IMR-90 (cell line): ENCODE data around the gene APC2. TPM values are rescaled to one million over a fixed set of nuclear protein-coding genes. Genes with fewer than 3 reads are reported as not detected.

Experiments
- ATAC-seq: fragments of 200-7000 bp; cut with Tn5 transposase; 2 replicates; pipeline ENCODE4 v1.9.1; 2020; ENCODE audit warnings: low read depth, mild to moderate bottlenecking, moderate library complexity
- BruUV-seq: library from RNA; stranded (reverse); fragments of 400-500 nt; replicated peaks from 2 replicates; lab custom pipeline; 2021; lab: Mats Ljungman, UMichigan
- CTCF ChIA-PET: fragments of 300-600 bp; formaldehyde crosslinking; extraction: SDS; loops from one replicate; lab custom pipeline; 2021; ENCODE audit warnings: antibody characterized with exemption; lab: Yijun Ruan, JAX
- POLR2A ChIA-PET: fragments of 300-600 bp; sonication (Branson Sonifier 250); formaldehyde crosslinking; loops from one replicate; lab custom pipeline; 2022; ENCODE audit warnings: antibody characterized with exemption; ENCODE audit not compliant: unreplicated experiment; lab: Charles Lee
- DNase-seq: peaks from one replicate; pipeline ENCODE4 v3.0.0; 2013
- H2AFZ ChIP-seq: replicated peaks from 2 replicates; pipeline ENCODE3; 2013; ENCODE audit warnings: low read length, mild to moderate bottlenecking; ENCODE audit not compliant: poor library complexity
- H2AK5ac ChIP-seq: 2 replicates; pipeline ENCODE4 v1.6.1; 2013; ENCODE audit warnings: low read depth, low read length, inconsistent platforms
- H2AK9ac ChIP-seq: replicated peaks from 2 replicates; pipeline ENCODE3; 2013; ENCODE audit warnings: mild to moderate bottlenecking, low read depth, low read length, moderate library complexity; ENCODE audit not compliant: poor library complexity
- H2BK120ac ChIP-seq: 2 replicates; pipeline ENCODE4 v1.6.1; 2013; ENCODE audit warnings: low read depth, low read length, inconsistent platforms
- H2BK15ac ChIP-seq: 3 replicates; pipeline ENCODE4 v1.6.1; 2013; ENCODE audit warnings: low read depth, low read length, inconsistent platforms
- H2BK20ac ChIP-seq: 2 replicates; pipeline ENCODE4 v1.6.1; 2013; ENCODE audit warnings: low read depth, mild to moderate bottlenecking, inconsistent platforms, low read length, moderate library complexity
- H2BK5ac ChIP-seq: 2 replicates; pipeline ENCODE4 v1.6.1; 2013; ENCODE audit warnings: mild to moderate bottlenecking, low read depth, low read length, inconsistent platforms; ENCODE audit not compliant: poor library complexity, severe bottlenecking
- H3K14ac ChIP-seq: replicated peaks from 2 replicates; pipeline ENCODE4 v1.6.1; 2013; ENCODE audit warnings: low read depth, low read length, inconsistent platforms
- H3K18ac ChIP-seq: 2 replicates; pipeline ENCODE4 v1.6.1; 2013; ENCODE audit warnings: low read depth, low read length, control low read depth
- H3K23ac ChIP-seq: 2 replicates; pipeline ENCODE4 v1.6.1; 2013; ENCODE audit warnings: low read depth, low read length, inconsistent platforms
- H3K27ac ChIP-seq: 2 replicates; pipeline ENCODE4 v1.5.1; 2013; ENCODE audit warnings: mild to moderate bottlenecking, control low read depth, low read length; ENCODE audit not compliant: insufficient read depth
- H3K27me3 ChIP-seq: 2 replicates; pipeline ENCODE4 v1.6.1; 2013; ENCODE audit warnings: low read length; ENCODE audit not compliant: control insufficient read depth, insufficient read depth
- H3K36me3 ChIP-seq: 2 replicates; pipeline ENCODE4 v1.6.1; 2013; ENCODE audit warnings: low read length, mixed read lengths; ENCODE audit not compliant: control insufficient read depth, insufficient read depth
- H3K4ac ChIP-seq: 2 replicates; pipeline ENCODE4 v1.6.1; 2013; ENCODE audit warnings: low read depth, low read length, inconsistent platforms
- H3K4me1 ChIP-seq: 2 replicates; pipeline ENCODE4 v1.6.1; 2013; ENCODE audit warnings: low read length, mixed read lengths; ENCODE audit not compliant: control insufficient read depth, insufficient read depth
- H3K4me2 ChIP-seq: 2 replicates; pipeline ENCODE4 v1.6.1; 2013; ENCODE audit warnings: low read depth, mild to moderate bottlenecking, control low read depth, low read length, moderate library complexity
- H3K4me3 ChIP-seq: 2 replicates; pipeline ENCODE4 v1.5.1; 2013; ENCODE audit warnings: low read depth, mild to moderate bottlenecking, control low read depth, low read length, moderate library complexity; ENCODE audit not compliant: insufficient read depth
- H3K56ac ChIP-seq: 2 replicates; pipeline ENCODE4 v1.6.1; 2013; ENCODE audit warnings: low read length, inconsistent platforms; ENCODE audit not compliant: insufficient read depth; ENCODE audit errors: extremely low read depth
- H3K79me1 ChIP-seq, 2 experiments: 2 replicates each; pipeline ENCODE4 v1.6.1; 2013; ENCODE audit warnings: low read length in 2 of 2, inconsistent platforms in 1 of 2, low read depth in 1 of 2
- H3K9ac ChIP-seq: 2 replicates; pipeline ENCODE4 v1.6.1; 2013; ENCODE audit warnings: low read depth, low read length, control low read depth
- H3K9me1 ChIP-seq: 2 replicates; pipeline ENCODE4 v1.6.1; 2013; ENCODE audit warnings: low read length, inconsistent platforms; ENCODE audit not compliant: insufficient read depth
- H3K9me3 ChIP-seq: 2 replicates; pipeline ENCODE4 v1.6.1; 2013; ENCODE audit warnings: low read length; ENCODE audit not compliant: control insufficient read depth, insufficient read depth
- H4K20me1 ChIP-seq: 2 replicates; pipeline ENCODE4 v1.6.1; 2013; ENCODE audit warnings: low read length, inconsistent platforms; ENCODE audit not compliant: insufficient read depth
- H4K5ac ChIP-seq: 2 replicates; pipeline ENCODE4 v1.6.1; 2013; ENCODE audit warnings: mild to moderate bottlenecking, low read depth, low read length, control low read depth
- H4K8ac ChIP-seq, 2 experiments: 2 replicates each; pipeline ENCODE4 v1.6.1; 2013; ENCODE audit warnings: low read depth in 2 of 2, low read length in 2 of 2, control low read depth in 1 of 2, inconsistent platforms in 1 of 2
- H4K91ac ChIP-seq: 2 replicates; pipeline ENCODE4 v1.6.1; 2013; ENCODE audit warnings: low read depth, low read length, inconsistent platforms; ENCODE audit not compliant: insufficient read depth
- BHLHE40 ChIP-seq: fragments of 150-350 bp; IDR thresholded peaks from 2 replicates; pipeline ENCODE4 v1.6.1; 2016; ENCODE audit warnings: mild to moderate bottlenecking, low read depth, low read length
- CEBPB ChIP-seq: IDR thresholded peaks from 2 replicates; pipeline ENCODE4 v1.6.1; 2012; ENCODE audit warnings: low read depth, low read length, improper control_type of control experiment
- CHD1 ChIP-seq: IDR thresholded peaks from 2 replicates; pipeline ENCODE4 v1.6.1; 2012; ENCODE audit warnings: low read depth, low read length, improper control_type of control experiment
- FOS ChIP-seq: fragments of 150-350 bp; IDR thresholded peaks from 2 replicates; pipeline ENCODE4 v1.6.1; 2016; ENCODE audit warnings: low read depth, low read length
- MAZ ChIP-seq: IDR thresholded peaks from 2 replicates; pipeline ENCODE4 v1.6.1; 2012; ENCODE audit warnings: low read depth, mild to moderate bottlenecking, low read length, improper control_type of control experiment, moderate library complexity, borderline replicate concordance
- NFE2L2 ChIP-seq: fragments of 150-350 bp; IDR thresholded peaks from 2 replicates; pipeline ENCODE4 v1.6.1; 2016; ENCODE audit warnings: low read depth, mild to moderate bottlenecking, low read length
- POLR2A ChIP-seq: IDR thresholded peaks from 2 replicates; pipeline ENCODE4 v1.6.1; 2012; ENCODE audit warnings: mild to moderate bottlenecking, low read depth, low read length
- RAD21 ChIP-seq: IDR thresholded peaks from 2 replicates; pipeline ENCODE4 v1.6.1; 2012; ENCODE audit warnings: low read length, improper control_type of control experiment
- RCOR1 ChIP-seq: IDR thresholded peaks from 2 replicates; pipeline ENCODE4 v1.6.1; 2012; ENCODE audit warnings: mild to moderate bottlenecking, low read length, improper control_type of control experiment; ENCODE audit not compliant: insufficient replicate concordance
- RFX5 ChIP-seq: IDR thresholded peaks from 2 replicates; pipeline ENCODE4 v1.8.0; 2012; ENCODE audit warnings: low read depth, mild to moderate bottlenecking, low read length, moderate library complexity
- SMC3 ChIP-seq: fragments of 150-350 bp; IDR thresholded peaks from 2 replicates; pipeline ENCODE4 v1.6.1; 2016; ENCODE audit warnings: low read depth, mild to moderate bottlenecking, antibody characterized with exemption, low read length, moderate library complexity
- WGBS, 2 experiments: methylation state at CpG; one replicate each; pipeline versions ENCODE4 v1.1.5 to v1.1.7; 2013; ENCODE audit warnings: missing lambda C conversion rate in 2 of 2; ENCODE audit not compliant: insufficient read length in 1 of 2; ENCODE audit errors: extremely low coverage in 2 of 2; 5-methylcytosine and 5-hydroxymethylcytosine counted together
- dilution Hi-C: fragments of 300-500 bp; cut with HindIII; formaldehyde crosslinking; loops from one replicate; pipeline ENCODE4 v1.14.3; 2018; ENCODE audit warnings: low sequenced_read_pairs; ENCODE audit not compliant: unreplicated experiment
- in situ Hi-C: fragments of 300-500 bp; cut with MboI; formaldehyde crosslinking; loops from 3 replicates; pipeline ENCODE4 v1.14.3; 2019; ENCODE audit warnings: low sequenced_read_pairs, inconsistent platforms, mixed read lengths
- intact Hi-C: fragments of 100-400 bp; cut with micrococcal nuclease; formaldehyde crosslinking; loops from 2 replicates; pipeline ENCODE4 v1.10.0; 2022
- polyA plus RNA-seq, 3 experiments: library from polyadenylated mRNA; depleted of rRNA; stranded (reverse); fragments of >200 nt; gene quantifications; 2 replicates each; pipeline ENCODE4 v1.2.3, GENCODE V29; 2012; ENCODE audit warnings: low replicate concordance in 1 of 3
- total RNA-seq: library from RNA; depleted of rRNA; stranded (reverse); fragments of >200 nt; gene quantifications from 2 replicates; pipeline ENCODE4 v1.2.3, GENCODE V29; 2012
- TF ChIP-seq, protein P1 (sequence below): fragments of 150-350 bp; IDR thresholded peaks from 2 replicates; pipeline ENCODE4 v1.6.1; 2017; ENCODE audit warnings: mild to moderate bottlenecking, antibody characterized with exemption, low read length, low read depth
- TF ChIP-seq, protein P2 (sequence below): fragments of 150-350 bp; IDR thresholded peaks from 2 replicates; pipeline ENCODE4 v1.6.1; 2016; ENCODE audit warnings: low read depth, mild to moderate bottlenecking, low read length, moderate library complexity, borderline replicate concordance
- TF ChIP-seq, protein P3 (sequence below): conservative IDR thresholded peaks from 2 replicates; pipeline ENCODE4 v1.5.1; 2012; ENCODE audit warnings: mild to moderate bottlenecking, low read depth, low read length, improper control_type of control experiment

APC2 gene
- total and polyA plus RNA-seq, 2 of the 4 experiments (the other 2 are of a cell fraction): 0.36 to 0.41 TPM

DNA sequence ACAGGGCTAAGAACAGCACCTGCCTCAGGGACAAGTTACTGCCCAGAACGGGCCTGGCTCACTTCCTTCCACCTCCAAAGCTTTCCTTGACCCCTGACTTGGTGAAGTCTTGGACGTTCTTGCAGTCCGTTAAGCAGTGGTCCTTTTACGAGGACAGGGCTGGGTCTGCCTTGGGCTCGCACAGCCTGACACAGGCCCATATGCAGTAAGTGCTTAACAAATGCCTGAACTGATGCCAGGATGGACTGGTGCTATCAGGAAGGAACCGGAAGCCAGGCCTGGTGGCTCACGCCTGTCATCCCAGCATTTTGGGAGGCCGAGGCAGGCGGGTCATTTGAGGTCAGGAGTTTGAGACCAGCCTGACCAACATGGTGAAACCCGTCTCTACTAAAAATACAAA is 72.1 kb downstream of the APC2 start:
- H3K27ac ChIP-seq: no peak overlapping the region
- H3K27me3 ChIP-seq: peaks cover 34% of the 10 kb centered on the region
- no peak overlapping the region for H3K14ac ChIP-seq
- ChIA-PET POLR2A (no interaction called here), CTCF (no interaction called here)
- no peak overlapping the region for H3K18ac ChIP-seq
- no peak overlapping the region for H2BK20ac ChIP-seq
- 0 out of 2 replicates have a peak, but pooled peaks cover 7% of the 10 kb centered on the region for H4K20me1 ChIP-seq
- BruUV-seq: no TSS peak
- no peaks in the 10 kb centered on the region for H3K36me3 ChIP-seq
- peaks cover 4% of the 10 kb centered on the region; the same call in 1 of the 2 replicates for H3K9me1 ChIP-seq
- no peak overlapping the region for H2AK9ac ChIP-seq
- dilution Hi-C loops (no loop called here), intact Hi-C loops (no loop called here), in situ Hi-C loops (no loop called here)
- no peak overlapping the region for H4K91ac ChIP-seq
- H3K9ac ChIP-seq: no peak overlapping the region
- H3K23ac ChIP-seq: no peak overlapping the region
- H3K4me2 ChIP-seq: no peak overlapping the region
- H3K4me1 ChIP-seq: no peaks in the 10 kb centered on the region; the same call in 1 of the 2 replicates
- no peaks in the 10 kb centered on the region for H3K79me1 ChIP-seq
- ATAC-seq (no peak), DNase-seq (no peak)
- H3K9me3 ChIP-seq: no peaks in the 10 kb centered on the region
- no peak overlapping the region for H4K8ac ChIP-seq
- H3K4me3 ChIP-seq: no peak overlapping the region
- no peak overlapping the region for H2AFZ ChIP-seq
- H4K5ac ChIP-seq: no peak overlapping the region
- H3K56ac ChIP-seq: no peak overlapping the region
- H2BK15ac ChIP-seq: no peak overlapping the region
- no peak overlapping the region for H2BK5ac ChIP-seq
- H2BK120ac ChIP-seq: no peak overlapping the region
- TF ChIP-seq POLR2A (no peak), NFE2L2 (no peak), BHLHE40 (no peak), MAZ (no peak), FOS (no peak), RFX5 (no peak), SMC3 (no peak), CHD1 (no peak), RAD21 (no peak), RCOR1 (no peak), CEBPB (no peak)
- TF ChIP-seq, protein P1, sequence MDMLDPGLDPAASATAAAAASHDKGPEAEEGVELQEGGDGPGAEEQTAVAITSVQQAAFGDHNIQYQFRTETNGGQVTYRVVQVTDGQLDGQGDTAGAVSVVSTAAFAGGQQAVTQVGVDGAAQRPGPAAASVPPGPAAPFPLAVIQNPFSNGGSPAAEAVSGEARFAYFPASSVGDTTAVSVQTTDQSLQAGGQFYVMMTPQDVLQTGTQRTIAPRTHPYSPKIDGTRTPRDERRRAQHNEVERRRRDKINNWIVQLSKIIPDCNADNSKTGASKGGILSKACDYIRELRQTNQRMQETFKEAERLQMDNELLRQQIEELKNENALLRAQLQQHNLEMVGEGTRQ: no peak
- TF ChIP-seq, protein P2, sequence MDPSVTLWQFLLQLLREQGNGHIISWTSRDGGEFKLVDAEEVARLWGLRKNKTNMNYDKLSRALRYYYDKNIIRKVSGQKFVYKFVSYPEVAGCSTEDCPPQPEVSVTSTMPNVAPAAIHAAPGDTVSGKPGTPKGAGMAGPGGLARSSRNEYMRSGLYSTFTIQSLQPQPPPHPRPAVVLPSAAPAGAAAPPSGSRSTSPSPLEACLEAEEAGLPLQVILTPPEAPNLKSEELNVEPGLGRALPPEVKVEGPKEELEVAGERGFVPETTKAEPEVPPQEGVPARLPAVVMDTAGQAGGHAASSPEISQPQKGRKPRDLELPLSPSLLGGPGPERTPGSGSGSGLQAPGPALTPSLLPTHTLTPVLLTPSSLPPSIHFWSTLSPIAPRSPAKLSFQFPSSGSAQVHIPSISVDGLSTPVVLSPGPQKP: no peak
- TF ChIP-seq, protein P3, sequence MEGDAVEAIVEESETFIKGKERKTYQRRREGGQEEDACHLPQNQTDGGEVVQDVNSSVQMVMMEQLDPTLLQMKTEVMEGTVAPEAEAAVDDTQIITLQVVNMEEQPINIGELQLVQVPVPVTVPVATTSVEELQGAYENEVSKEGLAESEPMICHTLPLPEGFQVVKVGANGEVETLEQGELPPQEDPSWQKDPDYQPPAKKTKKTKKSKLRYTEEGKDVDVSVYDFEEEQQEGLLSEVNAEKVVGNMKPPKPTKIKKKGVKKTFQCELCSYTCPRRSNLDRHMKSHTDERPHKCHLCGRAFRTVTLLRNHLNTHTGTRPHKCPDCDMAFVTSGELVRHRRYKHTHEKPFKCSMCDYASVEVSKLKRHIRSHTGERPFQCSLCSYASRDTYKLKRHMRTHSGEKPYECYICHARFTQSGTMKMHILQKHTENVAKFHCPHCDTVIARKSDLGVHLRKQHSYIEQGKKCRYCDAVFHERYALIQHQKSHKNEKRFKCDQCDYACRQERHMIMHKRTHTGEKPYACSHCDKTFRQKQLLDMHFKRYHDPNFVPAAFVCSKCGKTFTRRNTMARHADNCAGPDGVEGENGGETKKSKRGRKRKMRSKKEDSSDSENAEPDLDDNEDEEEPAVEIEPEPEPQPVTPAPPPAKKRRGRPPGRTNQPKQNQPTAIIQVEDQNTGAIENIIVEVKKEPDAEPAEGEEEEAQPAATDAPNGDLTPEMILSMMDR: no peak
- 59% methylated on average over 5 of the region's 10 CpGs; no CpG with 5 or more reads in 1 of the 2 experiments for WGBS, 2 experiments
- H3K4ac ChIP-seq: no peak overlapping the region
- H2AK5ac ChIP-seq: no peak overlapping the region; the same call in 1 of the 2 replicates
